Forelimb muscle (tissue), 1 donor: Measurements from ENCODE around the gene PGA4. TPM values are rescaled to one million over a fixed set of nuclear protein-coding genes. Genes with fewer than 3 reads are reported as not detected.

Experiments
- DNase-seq: peaks from one replicate; pipeline ENCODE4 v3.0.0-alpha.2; 2013; ENCODE audit warnings: low read depth
- polyA plus RNA-seq: library from polyadenylated mRNA; unstranded; fragments of 120-200 nt; gene quantifications from one replicate; pipeline ENCODE4 v1.2.1, GENCODE V29; 2013; ENCODE audit not compliant: insufficient read length

Gene PGA4
- polyA plus RNA-seq, 1 donor, result 1.1 TPM

- no peak for DNase-seq
These were observed 58.0 kb downstream of the PGA4 start for GRCh38 chr11:61279934-61280659.

GRCh38 chr11:61280883-61281580, 58.9 kb downstream of the PGA4 start:
- DNase-seq, result no peak

Other genes with a start within 250 kb of the PGA4 start
- 0.13 TPM for gene CD5, start 119.9 kb upstream of the PGA4 start, polyA plus RNA-seq
- 16.9 TPM for gene VPS37C, start 60.9 kb upstream of the PGA4 start, polyA plus RNA-seq
- 1.5 TPM for gene PGA3, start 18.8 kb upstream of the PGA4 start, polyA plus RNA-seq
- 1.7 TPM for gene PGA5, start 18.8 kb downstream of the PGA4 start, polyA plus RNA-seq
- 11.0 TPM for gene VWCE, start 73.0 kb downstream of the PGA4 start, polyA plus RNA-seq
- gene DDB1, start 110.8 kb downstream of the PGA4 start, polyA plus RNA-seq, result 195 TPM
- 18.5 TPM for gene TKFC, start 110.9 kb downstream of the PGA4 start, polyA plus RNA-seq
- 16.4 TPM for gene CYB561A3, start 139.5 kb downstream of the PGA4 start, polyA plus RNA-seq
- gene TMEM138, start 140.0 kb downstream of the PGA4 start, polyA plus RNA-seq, result 19.1 TPM
- 13.1 TPM for gene TMEM216, start 170.2 kb downstream of the PGA4 start, polyA plus RNA-seq
- 72.1 TPM for gene CPSF7, start 207.6 kb downstream of the PGA4 start, polyA plus RNA-seq
- 27.8 TPM for gene SDHAF2, start 207.8 kb downstream of the PGA4 start, polyA plus RNA-seq